SK-N-SH (cell line): ENCODE data around the gene KIAA0513. TPM values are rescaled to one million over a fixed set of nuclear protein-coding genes. Genes with fewer than 3 reads are reported as not detected.

ENCODE experiments used
- CTCF ChIA-PET: fragments of 300-600, 350-600 bp; formaldehyde crosslinking; extraction: SDS; loops from one replicate; lab custom pipeline; 2021; lab: Yijun Ruan, JAX
- POLR2A ChIA-PET: fragments of 350-600 bp; sonication (Branson Sonifier 250); formaldehyde crosslinking; extraction: SDS; loops from one replicate; lab custom pipeline; 2020; ENCODE audit warnings: antibody characterized with exemption, inconsistent platforms; lab: Yijun Ruan, JAX
- DNase-seq: peaks from one replicate; pipeline ENCODE4 v3.0.0; 2012
- H2AFZ ChIP-seq: fragments of 200-600 bp; sonication (generic); 2 replicates; pipeline ENCODE4 v1.8.1; 2016; ENCODE audit warnings: antibody characterized with exemption, mild to moderate bottlenecking, low read depth
- H3F3A ChIP-seq: fragments of 200-600 bp; sonication (generic); replicated peaks from 2 replicates; pipeline ENCODE3; 2016; ENCODE audit warnings: antibody characterized with exemption, mild to moderate bottlenecking; ENCODE audit not compliant: insufficient read depth
- H3K27ac ChIP-seq, 2 experiments: fragments of 200-500 bp in 1 of 2; fragments of 200-600 bp in 1 of 2; sonication (Bioruptor generic) in 1 of 2; sonication (generic), shearing (Covaris generic) in 1 of 2; 2 replicates each; pipeline versions ENCODE4 v1.5.1 to v1.6.1; 2014 to 2016; ENCODE audit warnings: low read depth in 2 of 2, inconsistent platforms in 1 of 2, low read length in 1 of 2, mild to moderate bottlenecking in 1 of 2, mixed read lengths in 1 of 2
- H3K27me3 ChIP-seq: fragments of 200-600 bp; sonication (generic), shearing (Covaris generic); 2 replicates; pipeline ENCODE4 v1.6.1; 2016; ENCODE audit warnings: mixed run types; ENCODE audit not compliant: insufficient read depth
- H3K36me3 ChIP-seq, 2 experiments: fragments of 200-500 bp in 1 of 2; fragments of 200-600 bp in 1 of 2; sonication (Bioruptor generic) in 1 of 2; sonication (generic) in 1 of 2; replicated peaks in 1 of 2; 2 replicates each; pipeline versions ENCODE3 to v1.5.1; 2014 to 2016; ENCODE audit warnings: low read length in 1 of 2, mild to moderate bottlenecking in 1 of 2; ENCODE audit not compliant: insufficient read depth in 2 of 2, control insufficient read depth in 1 of 2
- H3K4me1 ChIP-seq, 2 experiments: fragments of 200-500 bp in 1 of 2; fragments of 200-600 bp in 1 of 2; sonication (Bioruptor generic) in 1 of 2; sonication (generic), shearing (Covaris generic) in 1 of 2; 2 replicates each; pipeline versions ENCODE4 v1.5.1 to v1.6.1; 2014 to 2016; ENCODE audit warnings: low read depth in 1 of 2, low read length in 1 of 2, mixed run types in 1 of 2; ENCODE audit not compliant: insufficient read depth in 2 of 2, control insufficient read depth in 1 of 2
- H3K4me2 ChIP-seq: fragments of 200-600 bp; sonication (generic), shearing (Covaris generic); 2 replicates; pipeline ENCODE4 v1.6.1; 2017; ENCODE audit warnings: mixed run types
- H3K4me3 ChIP-seq, 2 experiments: fragments of 200-500 bp in 1 of 2; fragments of 200-600 bp in 1 of 2; sonication (Bioruptor generic) in 1 of 2; sonication (generic), shearing (Covaris generic) in 1 of 2; 2 replicates each; pipeline versions ENCODE4 v1.5.1 to v1.8.1; 2014 to 2016; ENCODE audit warnings: low read depth in 2 of 2, inconsistent platforms in 1 of 2, low read length in 1 of 2, mild to moderate bottlenecking in 1 of 2, mixed read lengths in 1 of 2, moderate library complexity in 1 of 2
- H3K79me2 ChIP-seq: fragments of 200-600 bp; sonication (generic); 2 replicates; pipeline ENCODE4 v1.8.1; 2017; ENCODE audit warnings: mild to moderate bottlenecking; ENCODE audit not compliant: insufficient read depth
- H3K9ac ChIP-seq: fragments of 200-600 bp; sonication (generic); 2 replicates; pipeline ENCODE4 v1.6.1; 2017; ENCODE audit warnings: mixed run types
- H3K9me2 ChIP-seq: fragments of 200-600 bp; sonication (generic); 2 replicates; pipeline ENCODE4 v1.6.1; 2017; ENCODE audit warnings: mixed run types
- H3K9me3 ChIP-seq: fragments of 200-600 bp; sonication (generic); 2 replicates; pipeline ENCODE4 v1.6.1; 2017; ENCODE audit warnings: mixed run types, mild to moderate bottlenecking, moderate library complexity
- H4K20me1 ChIP-seq: fragments of 200-600 bp; sonication (generic); 2 replicates; pipeline ENCODE4 v1.6.1; 2017; ENCODE audit warnings: mild to moderate bottlenecking, mixed run types; ENCODE audit not compliant: insufficient read depth
- ELF1 ChIP-seq: IDR thresholded peaks from 2 replicates; pipeline ENCODE4 v1.4.0; 2012
- EZH2phosphoT487 ChIP-seq: fragments of 200-600 bp; sonication (generic); IDR thresholded peaks from 2 replicates; pipeline ENCODE4 v1.6.1; 2017; ENCODE audit warnings: low read depth, mixed run types, mild to moderate bottlenecking, antibody characterized with exemption, moderate library complexity, borderline replicate concordance
- FOSL2 ChIP-seq: IDR thresholded peaks from 2 replicates; pipeline ENCODE4 v1.4.0; 2012; ENCODE audit warnings: low read depth, mild to moderate bottlenecking, moderate library complexity, borderline replicate concordance
- FOXJ3 ChIP-seq: sonication (generic); formaldehyde crosslinking; IDR thresholded peaks from 2 replicates; pipeline ENCODE4 v1.5.1; 2020; ENCODE audit warnings: mild to moderate bottlenecking, missing genetic modification reagents
- FOXM1 ChIP-seq: IDR thresholded peaks from 2 replicates; pipeline ENCODE4 v1.4.0; 2012; ENCODE audit warnings: low read depth, mild to moderate bottlenecking
- JUND ChIP-seq: IDR thresholded peaks from 2 replicates; pipeline ENCODE4 v1.4.0; 2012
- MXI1 ChIP-seq: IDR thresholded peaks from 2 replicates; pipeline ENCODE4 v1.6.1; 2012; ENCODE audit warnings: mild to moderate bottlenecking, low read depth, low read length, improper control_type of control experiment
- NFIC ChIP-seq: IDR thresholded peaks from 2 replicates; pipeline ENCODE4 v1.4.0; 2012; ENCODE audit warnings: borderline replicate concordance
- NRF1 ChIP-seq: IDR thresholded peaks from 2 replicates; pipeline ENCODE4 v1.6.1; 2012; ENCODE audit warnings: low read depth, mild to moderate bottlenecking, low read length
- PBX3 ChIP-seq: IDR thresholded peaks from 2 replicates; pipeline ENCODE4; 2012
- RAD21 ChIP-seq: IDR thresholded peaks from 2 replicates; pipeline ENCODE4 v1.6.1; 2012; ENCODE audit warnings: mild to moderate bottlenecking, low read length
- RCOR1 ChIP-seq: fragments of 150-350 bp; IDR thresholded peaks from 2 replicates; pipeline ENCODE4 v1.6.1; 2017; ENCODE audit warnings: antibody characterized with exemption, low read length
- SIN3A ChIP-seq: IDR thresholded peaks from 2 replicates; pipeline ENCODE4 v1.6.1; 2012; ENCODE audit warnings: low read depth, mild to moderate bottlenecking, low read length, moderate library complexity, borderline replicate concordance
- SMC3 ChIP-seq: IDR thresholded peaks from 2 replicates; pipeline ENCODE4 v1.6.1; 2012; ENCODE audit warnings: low read depth, low read length, improper control_type of control experiment
- TCF12 ChIP-seq: IDR thresholded peaks from 2 replicates; pipeline ENCODE4 v1.4.0; 2012
- TEAD4 ChIP-seq: IDR thresholded peaks from 2 replicates; pipeline ENCODE4 v1.4.0; 2012; ENCODE audit warnings: mild to moderate bottlenecking, borderline replicate concordance; ENCODE audit not compliant: insufficient read depth
- YY1 ChIP-seq: IDR thresholded peaks from 2 replicates; pipeline ENCODE4 v1.4.0; 2012; ENCODE audit warnings: low read depth, mild to moderate bottlenecking
- WGBS: methylation state at CpG from one replicate; pipeline ENCODE4 v1.1.6; 2017; ENCODE audit warnings: low lambda C conversion rate; 5-methylcytosine and 5-hydroxymethylcytosine counted together
- polyA plus RNA-seq, 3 experiments: library from polyadenylated mRNA; depleted of rRNA; stranded (reverse); fragments of >200 nt; gene quantifications; 2 replicates each; pipeline ENCODE4 v1.2.3, GENCODE V29; 2012
- TF ChIP-seq, protein P1 (sequence below): IDR thresholded peaks from 2 replicates; pipeline ENCODE4 v1.4.0; 2012; ENCODE audit warnings: low read depth, borderline replicate concordance
- TF ChIP-seq, protein P2 (sequence below): IDR thresholded peaks from 2 replicates; pipeline ENCODE4 v1.6.1; 2012; ENCODE audit warnings: mild to moderate bottlenecking, low read depth, low read length, moderate library complexity
- TF ChIP-seq, protein P3 (sequence below): fragments of 150-350 bp; IDR thresholded peaks from 2 replicates; pipeline ENCODE4 v1.6.1; 2017; ENCODE audit warnings: antibody characterized with exemption, low read length, low read depth, borderline replicate concordance
- TF ChIP-seq, protein P4 (sequence below): IDR thresholded peaks from 2 replicates; pipeline ENCODE4 v1.4.0; 2012; ENCODE audit warnings: low read depth

The KIAA0513 gene
- polyA plus RNA-seq, 1 of the 3 experiments (the other 2 are of a cell fraction): 6.5 TPM

DNA sequence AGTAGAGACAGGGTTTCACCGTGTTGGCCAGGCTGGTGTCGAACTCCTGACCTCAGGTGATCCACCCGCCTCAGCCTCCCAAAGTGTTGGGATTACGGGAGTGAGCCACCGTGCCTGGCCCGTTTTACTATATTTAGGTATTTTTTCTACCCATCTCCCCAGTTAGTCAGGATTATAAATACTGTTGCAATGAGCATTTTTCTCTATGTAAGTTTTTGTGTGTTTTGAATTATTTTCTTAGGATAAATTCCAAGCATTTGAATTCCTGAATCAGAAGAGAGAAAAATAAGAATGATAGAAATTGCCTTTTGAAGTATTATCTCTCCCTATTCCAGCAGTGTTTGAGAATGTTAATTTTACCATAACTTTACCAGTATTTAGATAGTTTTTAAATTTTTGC, 36.6 kb downstream of the KIAA0513 start:
- H3K4me1 ChIP-seq: no peaks in the 10 kb centered on the region
- no peak overlapping the region for H2AFZ ChIP-seq
- TF ChIP-seq SIN3A (no peak), RCOR1 (no peak), ELF1 (no peak), NRF1 (no peak), FOXJ3 (no peak), TEAD4 (no peak), FOSL2 (no peak), SMC3 (no peak), MXI1 (no peak)
- H3K9ac ChIP-seq: no peak overlapping the region
- no peak for DNase-seq
- H4K20me1 ChIP-seq: no peaks in the 10 kb centered on the region
- POLR2A ChIA-PET: no interaction called here
- peaks cover 0 to 2% of the 10 kb centered on the region in 2 experiments for H3K36me3 ChIP-seq
- H3K4me2 ChIP-seq: no peak overlapping the region
- no peaks in the 10 kb centered on the region for H3K27me3 ChIP-seq
- H3K27ac ChIP-seq: no peak overlapping the region
- CTCF ChIA-PET: no interaction called here
- H3K79me2 ChIP-seq: no peaks in the 10 kb centered on the region
- H3K9me3 ChIP-seq: no peaks in the 10 kb centered on the region
- H3K9me2 ChIP-seq: no peaks in the 10 kb centered on the region
- no peak overlapping the region for H3K4me3 ChIP-seq
- no peaks in the 10 kb centered on the region for H3F3A ChIP-seq
- WGBS: 95% methylated on average over 6 of the region's 6 CpGs

- Histone ChIP-seq H3K27ac (no peak overlapping the region), H3K9me2 (no peaks in the 10 kb centered on the region), H3K79me2 (no peaks in the 10 kb centered on the region), H3K4me3 (no peak overlapping the region), H3K9ac (no peak overlapping the region), H2AFZ (no peak overlapping the region), H3K36me3 (peaks cover 0 to 2% of the 10 kb centered on the region in 2 experiments), H4K20me1 (no peaks in the 10 kb centered on the region), H3K4me1 (no peaks in the 10 kb centered on the region), H3F3A (no peaks in the 10 kb centered on the region), H3K27me3 (no peaks in the 10 kb centered on the region), H3K9me3 (no peaks in the 10 kb centered on the region), H3K4me2 (no peak overlapping the region)
- CTCF ChIA-PET: interaction anchor here (1.4 to 1.5 kb wide), 2 partner anchors 9 to 21 kb away, joined by 3 to 4 read pairs; no protein-coding TSS in a partner anchor
- 91% methylated on average over 13 of the region's 13 CpGs for WGBS
- no peak for DNase-seq
- POLR2A ChIA-PET: interaction anchor here (0.6 kb wide), 1 partner anchor 26 kb away, joined by 3 read pairs; no protein-coding TSS in a partner anchor
- TF ChIP-seq RAD21 (no peak), JUND (no peak), TCF12 (no peak), FOSL2 (no peak), YY1 (no peak), ELF1 (no peak), EZH2phosphoT487 (no peak), TEAD4 (no peak), PBX3 (no peak), FOXJ3 (no peak), NFIC (no peak), RCOR1 (no peak), FOXM1 (no peak), NRF1 (no peak)
- TF ChIP-seq, protein P1, sequence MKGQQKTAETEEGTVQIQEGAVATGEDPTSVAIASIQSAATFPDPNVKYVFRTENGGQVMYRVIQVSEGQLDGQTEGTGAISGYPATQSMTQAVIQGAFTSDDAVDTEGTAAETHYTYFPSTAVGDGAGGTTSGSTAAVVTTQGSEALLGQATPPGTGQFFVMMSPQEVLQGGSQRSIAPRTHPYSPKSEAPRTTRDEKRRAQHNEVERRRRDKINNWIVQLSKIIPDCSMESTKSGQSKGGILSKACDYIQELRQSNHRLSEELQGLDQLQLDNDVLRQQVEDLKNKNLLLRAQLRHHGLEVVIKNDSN: no peak
- TF ChIP-seq, protein P2, sequence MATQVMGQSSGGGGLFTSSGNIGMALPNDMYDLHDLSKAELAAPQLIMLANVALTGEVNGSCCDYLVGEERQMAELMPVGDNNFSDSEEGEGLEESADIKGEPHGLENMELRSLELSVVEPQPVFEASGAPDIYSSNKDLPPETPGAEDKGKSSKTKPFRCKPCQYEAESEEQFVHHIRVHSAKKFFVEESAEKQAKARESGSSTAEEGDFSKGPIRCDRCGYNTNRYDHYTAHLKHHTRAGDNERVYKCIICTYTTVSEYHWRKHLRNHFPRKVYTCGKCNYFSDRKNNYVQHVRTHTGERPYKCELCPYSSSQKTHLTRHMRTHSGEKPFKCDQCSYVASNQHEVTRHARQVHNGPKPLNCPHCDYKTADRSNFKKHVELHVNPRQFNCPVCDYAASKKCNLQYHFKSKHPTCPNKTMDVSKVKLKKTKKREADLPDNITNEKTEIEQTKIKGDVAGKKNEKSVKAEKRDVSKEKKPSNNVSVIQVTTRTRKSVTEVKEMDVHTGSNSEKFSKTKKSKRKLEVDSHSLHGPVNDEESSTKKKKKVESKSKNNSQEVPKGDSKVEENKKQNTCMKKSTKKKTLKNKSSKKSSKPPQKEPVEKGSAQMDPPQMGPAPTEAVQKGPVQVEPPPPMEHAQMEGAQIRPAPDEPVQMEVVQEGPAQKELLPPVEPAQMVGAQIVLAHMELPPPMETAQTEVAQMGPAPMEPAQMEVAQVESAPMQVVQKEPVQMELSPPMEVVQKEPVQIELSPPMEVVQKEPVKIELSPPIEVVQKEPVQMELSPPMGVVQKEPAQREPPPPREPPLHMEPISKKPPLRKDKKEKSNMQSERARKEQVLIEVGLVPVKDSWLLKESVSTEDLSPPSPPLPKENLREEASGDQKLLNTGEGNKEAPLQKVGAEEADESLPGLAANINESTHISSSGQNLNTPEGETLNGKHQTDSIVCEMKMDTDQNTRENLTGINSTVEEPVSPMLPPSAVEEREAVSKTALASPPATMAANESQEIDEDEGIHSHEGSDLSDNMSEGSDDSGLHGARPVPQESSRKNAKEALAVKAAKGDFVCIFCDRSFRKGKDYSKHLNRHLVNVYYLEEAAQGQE: no peak
- TF ChIP-seq, protein P3, sequence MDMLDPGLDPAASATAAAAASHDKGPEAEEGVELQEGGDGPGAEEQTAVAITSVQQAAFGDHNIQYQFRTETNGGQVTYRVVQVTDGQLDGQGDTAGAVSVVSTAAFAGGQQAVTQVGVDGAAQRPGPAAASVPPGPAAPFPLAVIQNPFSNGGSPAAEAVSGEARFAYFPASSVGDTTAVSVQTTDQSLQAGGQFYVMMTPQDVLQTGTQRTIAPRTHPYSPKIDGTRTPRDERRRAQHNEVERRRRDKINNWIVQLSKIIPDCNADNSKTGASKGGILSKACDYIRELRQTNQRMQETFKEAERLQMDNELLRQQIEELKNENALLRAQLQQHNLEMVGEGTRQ: no peak
- TF ChIP-seq, protein P4, sequence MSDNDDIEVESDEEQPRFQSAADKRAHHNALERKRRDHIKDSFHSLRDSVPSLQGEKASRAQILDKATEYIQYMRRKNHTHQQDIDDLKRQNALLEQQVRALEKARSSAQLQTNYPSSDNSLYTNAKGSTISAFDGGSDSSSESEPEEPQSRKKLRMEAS: no peak
These were observed 37.5 kb downstream of the KIAA0513 start for GRCh38 chr16:85065099-85065498.
